ENCODE results near the gene SIK2. TPM values are rescaled to one million over a fixed set of nuclear protein-coding genes. Genes with fewer than 3 reads are reported as not detected.
A peak's percentile ranks its signal among the peaks of the same experiment; 100 is the strongest.
"Not testable (repeated sequence)": the region's sequence is repeated elsewhere in the genome, so short reads cannot be mapped to it uniquely, and the experiment has no call there.

Gene SIK2
- total and polyA plus RNA-seq, 2 experiments from 2014 or later = 1.5 to 14.2 TPM

DNA sequence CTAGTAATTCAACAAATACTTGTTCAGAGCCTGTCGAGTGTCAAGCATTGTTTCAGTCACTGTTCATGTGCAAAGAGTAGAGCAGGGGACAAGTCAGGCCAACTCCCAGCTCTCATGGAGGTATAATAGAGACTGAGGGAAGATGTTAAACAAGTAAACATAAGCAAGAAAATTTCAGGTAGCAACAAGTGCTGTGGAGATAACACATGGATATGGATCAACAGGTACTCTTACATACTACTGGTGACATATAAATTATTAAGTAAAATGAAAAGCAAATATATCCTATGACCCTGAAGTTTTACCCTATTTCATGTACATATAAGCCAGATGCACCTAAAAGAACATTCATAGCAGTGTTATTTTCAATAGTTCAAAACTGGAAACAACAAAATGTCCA lies 42.7 kb downstream of the SIK2 start:
- Histone ChIP-seq H3K9me3 (ENCODE audit: low read depth) (no peaks in the 10 kb centered on the region), H3K36me3 (no peaks in the 10 kb centered on the region), H3K4me1 (ENCODE audit: low read depth) (no peaks in the 10 kb centered on the region), H3K4me3 (no peak overlapping the region), H3K27ac (no peak overlapping the region), H3K27me3 (no peaks in the 10 kb centered on the region)
- TF ChIP-seq, protein P1, sequence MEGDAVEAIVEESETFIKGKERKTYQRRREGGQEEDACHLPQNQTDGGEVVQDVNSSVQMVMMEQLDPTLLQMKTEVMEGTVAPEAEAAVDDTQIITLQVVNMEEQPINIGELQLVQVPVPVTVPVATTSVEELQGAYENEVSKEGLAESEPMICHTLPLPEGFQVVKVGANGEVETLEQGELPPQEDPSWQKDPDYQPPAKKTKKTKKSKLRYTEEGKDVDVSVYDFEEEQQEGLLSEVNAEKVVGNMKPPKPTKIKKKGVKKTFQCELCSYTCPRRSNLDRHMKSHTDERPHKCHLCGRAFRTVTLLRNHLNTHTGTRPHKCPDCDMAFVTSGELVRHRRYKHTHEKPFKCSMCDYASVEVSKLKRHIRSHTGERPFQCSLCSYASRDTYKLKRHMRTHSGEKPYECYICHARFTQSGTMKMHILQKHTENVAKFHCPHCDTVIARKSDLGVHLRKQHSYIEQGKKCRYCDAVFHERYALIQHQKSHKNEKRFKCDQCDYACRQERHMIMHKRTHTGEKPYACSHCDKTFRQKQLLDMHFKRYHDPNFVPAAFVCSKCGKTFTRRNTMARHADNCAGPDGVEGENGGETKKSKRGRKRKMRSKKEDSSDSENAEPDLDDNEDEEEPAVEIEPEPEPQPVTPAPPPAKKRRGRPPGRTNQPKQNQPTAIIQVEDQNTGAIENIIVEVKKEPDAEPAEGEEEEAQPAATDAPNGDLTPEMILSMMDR (IDR thresholded peaks at IDR 0.05; ENCODE audit: low read depth, low read length) = no peak
- no peak for DNase-seq (ENCODE audit: low read depth in 1 of 2, low spot score in 1 of 2)

DNA sequence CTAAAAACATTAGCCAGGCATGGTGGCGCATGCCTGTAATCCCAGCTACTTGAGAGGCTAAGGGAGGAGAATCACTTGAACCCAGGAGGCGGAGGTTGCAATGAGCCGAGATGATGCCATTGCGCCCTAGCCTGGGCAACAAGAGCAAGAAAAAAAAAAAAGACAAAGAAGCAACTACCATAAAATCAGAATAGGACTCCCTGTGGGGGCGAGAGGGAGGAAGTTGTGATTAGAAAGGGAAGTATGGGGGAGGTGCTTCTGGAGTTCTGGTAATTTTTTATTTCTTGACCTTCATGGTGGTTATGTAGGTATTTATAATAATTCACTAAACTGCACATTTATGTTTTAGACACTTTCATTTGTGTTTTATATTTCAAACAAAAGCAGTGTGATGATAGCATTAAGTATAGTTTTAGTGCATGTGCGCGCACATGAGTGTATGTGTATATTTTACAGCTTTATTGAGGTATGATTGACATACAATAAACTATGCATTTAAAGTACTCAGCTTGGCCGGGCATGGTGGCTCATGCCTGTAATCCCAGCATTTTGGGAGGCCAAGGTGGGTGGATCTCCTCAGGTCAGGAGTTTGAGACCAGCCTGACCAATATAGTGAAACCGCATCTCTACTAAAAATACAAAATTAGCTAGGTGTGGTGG lies 43.5 kb downstream of the SIK2 start:
- Histone ChIP-seq H3K36me3 (no peaks in the 10 kb centered on the region), H3K4me3 (no peak overlapping the region), H3K27ac (no peak overlapping the region), H3K27me3 (no peaks in the 10 kb centered on the region), H3K4me1 (ENCODE audit: low read depth) (no peaks in the 10 kb centered on the region), H3K9me3 (ENCODE audit: low read depth) (no peaks in the 10 kb centered on the region)
- TF ChIP-seq, protein P1 (IDR thresholded peaks at IDR 0.05; ENCODE audit: low read depth, low read length) = no peak
- no peak for DNase-seq (ENCODE audit: low read depth in 1 of 2, low spot score in 1 of 2)

DNA sequence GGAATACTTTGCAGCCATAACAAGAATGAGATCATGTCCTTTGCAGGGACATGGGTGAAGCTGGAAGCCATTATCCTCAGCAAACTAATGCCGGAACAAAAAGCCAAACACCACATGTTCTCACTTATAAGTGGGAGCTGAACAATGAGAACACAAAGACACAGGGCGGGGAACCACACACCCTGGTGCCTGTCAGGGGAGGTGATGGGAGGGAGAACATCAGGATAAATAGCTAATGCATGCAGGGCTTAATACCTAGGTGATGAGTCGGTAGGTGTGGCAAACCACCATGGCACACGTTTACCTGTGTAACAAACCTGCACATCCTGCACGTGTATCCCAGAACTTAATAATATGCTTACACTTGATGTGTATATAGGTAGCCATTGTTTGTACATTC lies 49.1 kb downstream of the SIK2 start:
- H3K4me1 ChIP-seq (ENCODE audit: low read depth); DNase-seq (ENCODE audit: low read depth in 1 of 2, low spot score in 1 of 2); H3K27ac ChIP-seq; H3K4me3 ChIP-seq; H3K36me3 ChIP-seq; H3K27me3 ChIP-seq; H3K9me3 ChIP-seq (ENCODE audit: low read depth): not testable (repeated sequence)

DNA sequence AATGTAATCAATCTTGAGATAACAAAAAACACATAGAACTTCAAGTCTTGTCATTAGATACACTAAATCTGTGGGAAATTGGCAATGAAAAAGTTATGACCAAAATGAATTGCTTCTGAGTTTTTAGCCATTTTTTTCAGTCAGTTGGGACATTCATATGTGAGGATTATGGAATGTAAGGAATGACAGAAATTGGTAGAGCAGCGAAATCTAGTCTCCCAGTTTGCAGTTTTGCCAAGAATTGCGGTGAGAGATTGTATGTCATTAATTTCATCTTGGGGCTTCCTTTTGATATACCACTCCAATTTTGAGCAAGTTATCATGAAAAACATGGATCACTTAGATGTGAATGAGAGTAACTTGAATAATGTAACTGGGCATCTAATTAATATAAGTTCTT lies 49.9 kb downstream of the SIK2 start:
- no peaks in the 10 kb centered on the region for H3K27me3 ChIP-seq
- no peaks in the 10 kb centered on the region for H3K4me1 ChIP-seq (ENCODE audit: low read depth)
- no peaks in the 10 kb centered on the region for H3K9me3 ChIP-seq (ENCODE audit: low read depth)
- TF ChIP-seq, protein P1 (IDR thresholded peaks at IDR 0.05; ENCODE audit: low read depth, low read length) = no peak
- peak in 1 of 2 donors; percentile 67 for DNase-seq (ENCODE audit: low read depth in 1 of 2, low spot score in 1 of 2)
- peaks cover 2% of the 10 kb centered on the region for H3K36me3 ChIP-seq
- no peak overlapping the region for H3K4me3 ChIP-seq
- no peak overlapping the region for H3K27ac ChIP-seq

DNA sequence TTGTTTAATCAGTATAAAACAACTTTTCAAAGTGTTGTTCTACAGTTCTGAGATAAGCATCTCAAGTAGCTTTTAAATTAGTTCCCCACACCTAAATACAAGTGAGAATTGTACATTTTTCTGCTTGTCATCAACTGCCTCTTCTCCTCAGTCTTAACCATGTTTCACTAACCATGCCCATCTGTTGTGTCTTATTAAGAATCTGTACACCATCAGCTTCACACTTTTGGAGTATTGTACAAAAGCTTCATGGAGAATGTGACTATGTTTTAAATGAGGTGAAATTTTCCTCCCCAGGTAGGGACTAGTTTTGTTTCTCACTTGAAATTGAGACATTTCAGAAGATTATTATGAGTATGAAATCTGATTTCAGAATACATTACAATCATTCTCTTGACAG lies 52.4 kb downstream of the SIK2 start:
- Histone ChIP-seq H3K36me3 (peaks cover 2% of the 10 kb centered on the region), H3K4me1 (ENCODE audit: low read depth) (no peaks in the 10 kb centered on the region), H3K4me3 (no peak overlapping the region), H3K27me3 (no peaks in the 10 kb centered on the region), H3K27ac (no peak overlapping the region), H3K9me3 (ENCODE audit: low read depth) (no peaks in the 10 kb centered on the region)
- TF ChIP-seq, protein P1 (IDR thresholded peaks at IDR 0.05; ENCODE audit: low read depth, low read length) = no peak
- no peak for DNase-seq (ENCODE audit: low read depth in 1 of 2, low spot score in 1 of 2)

DNA sequence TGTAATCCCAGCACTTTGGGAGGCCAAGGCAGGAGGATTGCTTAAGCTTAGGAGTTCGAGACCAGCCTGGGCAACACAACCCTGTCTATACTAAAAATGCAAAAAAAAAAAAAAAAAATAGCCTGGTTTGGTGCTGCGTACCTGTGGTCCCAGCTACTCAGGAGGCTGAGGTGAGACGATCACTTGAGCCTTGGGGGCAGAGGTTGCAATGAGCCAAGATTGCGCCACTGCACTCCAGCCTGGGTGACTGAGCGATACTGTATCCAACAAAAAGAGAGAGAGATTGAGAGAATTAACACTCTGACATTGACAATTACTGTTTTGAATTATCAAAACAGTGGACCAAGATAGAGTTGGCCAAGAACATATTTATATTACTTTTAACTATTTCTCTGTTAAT lies 53.7 kb downstream of the SIK2 start:
- DNase-seq (ENCODE audit: low read depth in 1 of 2, low spot score in 1 of 2) = no peak
- no peak overlapping the region for H3K27ac ChIP-seq
- TF ChIP-seq, protein P1 (IDR thresholded peaks at IDR 0.05; ENCODE audit: low read depth, low read length) = no peak
- no peak overlapping the region for H3K4me3 ChIP-seq
- H3K4me1 ChIP-seq (ENCODE audit: low read depth) = no peaks in the 10 kb centered on the region
- H3K36me3 ChIP-seq = peaks cover 2% of the 10 kb centered on the region
- no peaks in the 10 kb centered on the region for H3K27me3 ChIP-seq
- H3K9me3 ChIP-seq (ENCODE audit: low read depth) = no peaks in the 10 kb centered on the region

DNA sequence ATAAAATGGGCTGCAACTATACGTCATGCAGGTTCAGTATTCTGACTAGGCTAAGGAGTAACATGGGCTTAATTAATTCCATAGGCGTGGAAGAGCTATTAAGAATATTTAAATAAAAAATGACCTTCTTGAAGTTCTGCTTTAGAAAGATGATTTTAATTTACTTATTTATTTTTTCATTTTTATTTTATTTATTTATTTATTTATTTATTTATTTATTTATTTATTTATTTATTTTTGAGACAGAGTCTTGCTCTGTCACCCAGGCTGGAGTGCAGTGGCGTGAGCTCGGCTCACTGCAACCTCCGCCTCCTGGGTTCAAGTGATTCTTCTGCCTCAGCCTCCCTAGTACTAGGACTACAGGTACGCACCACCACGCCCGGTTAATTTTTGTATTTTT lies 55.7 kb downstream of the SIK2 start:
- H3K27me3 ChIP-seq; H3K9me3 ChIP-seq (ENCODE audit: low read depth); H3K27ac ChIP-seq; DNase-seq (ENCODE audit: low read depth in 1 of 2, low spot score in 1 of 2); H3K36me3 ChIP-seq; H3K4me3 ChIP-seq; H3K4me1 ChIP-seq (ENCODE audit: low read depth): not testable (repeated sequence)

DNA sequence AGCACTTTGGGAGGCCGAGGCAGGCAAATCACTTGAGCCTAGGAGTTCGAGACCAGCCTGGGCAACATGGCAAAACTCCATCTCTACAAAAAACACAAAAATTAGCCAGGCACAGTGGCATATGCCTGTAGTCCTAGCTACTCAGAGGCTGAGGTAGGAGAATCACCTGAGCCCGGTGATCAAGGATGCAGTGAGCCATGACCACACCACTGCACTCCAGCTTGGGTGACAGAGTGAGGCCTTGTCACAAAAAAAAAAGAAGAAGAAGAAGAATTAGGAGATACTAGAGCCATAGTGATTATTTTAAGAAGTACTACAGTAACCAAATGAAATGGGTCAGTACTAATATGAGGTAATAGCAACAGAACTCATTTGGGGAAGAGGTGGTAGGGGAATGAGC lies 56.2 kb downstream of the SIK2 start:
- not testable (repeated sequence) for DNase-seq (ENCODE audit: low read depth in 1 of 2, low spot score in 1 of 2); H3K4me1 ChIP-seq (ENCODE audit: low read depth); H3K27ac ChIP-seq

More for the DNA sequence above, 56.2 kb downstream of the SIK2 start:
- H3K27me3 ChIP-seq; H3K4me3 ChIP-seq; H3K36me3 ChIP-seq; H3K9me3 ChIP-seq (ENCODE audit: low read depth): not testable (repeated sequence)
